Ramos (cell line): Measurements from ENCODE around the gene ADAMTS19.

Experiments used
- in situ Hi-C: fragments of 300-500 bp; cut with MboI; formaldehyde crosslinking; loops from one replicate; pipeline ENCODE4 v1.14.3; 2022; ENCODE audit warnings: low sequenced_read_pairs; ENCODE audit not compliant: unreplicated experiment

The ADAMTS19 gene

GRCh38 chr5:129748913-129749880 is 289.1 kb downstream of the ADAMTS19 start:
- in situ Hi-C loops: no loop called here

- in situ Hi-C loops: no loop called here
These were observed 300.7 kb downstream of the ADAMTS19 start for GRCh38 chr5:129760636-129761325.

- in situ Hi-C loops: no loop called here
These were observed 303.6 kb downstream of the ADAMTS19 start for GRCh38 chr5:129763651-129764050.

- in situ Hi-C loops: no loop called here
These were observed 306.7 kb downstream of the ADAMTS19 start for GRCh38 chr5:129766798-129767197.

- in situ Hi-C loops: no loop called here
These were observed 307.9 kb downstream of the ADAMTS19 start for GRCh38 chr5:129767927-129768380.

- in situ Hi-C loops: no loop called here
These were observed 308.6 kb downstream of the ADAMTS19 start for GRCh38 chr5:129768735-129769134.

GRCh38 chr5:129770024-129770820 is 310.1 kb downstream of the ADAMTS19 start:
- in situ Hi-C loops: no loop called here

GRCh38 chr5:129771058-129771838 is 311.1 kb downstream of the ADAMTS19 start:
- in situ Hi-C loops: no loop called here

GRCh38 chr5:129773376-129773775 is 313.3 kb downstream of the ADAMTS19 start:
- in situ Hi-C loops: no loop called here

GRCh38 chr5:129781594-129781993 is 321.5 kb downstream of the ADAMTS19 start:
- in situ Hi-C loops: no loop called here
